Loucy (cell line): Measurements from ENCODE around the gene MDM4.

Source experiments
- H2AFZ ChIP-seq: fragments of 200-600 bp; sonication (generic); 2 replicates; pipeline ENCODE4 v1.6.0; 2016; ENCODE audit warnings: antibody characterized with exemption, mild to moderate bottlenecking, low read length, moderate library complexity
- H3F3A ChIP-seq: fragments of 200-600 bp; 2 replicates; pipeline ENCODE4 v1.6.0; 2016; ENCODE audit warnings: antibody characterized with exemption, low read depth, mild to moderate bottlenecking
- H3K27me3 ChIP-seq: fragments of 200-600 bp; sonication (generic); 2 replicates; pipeline ENCODE4 v1.6.1; 2014; ENCODE audit warnings: low read length, mild to moderate bottlenecking; ENCODE audit not compliant: insufficient read depth, poor library complexity, severe bottlenecking
- H3K36me3 ChIP-seq: fragments of 200-600 bp; sonication (generic); 2 replicates; pipeline ENCODE4 v1.6.1; 2016; ENCODE audit warnings: low read length; ENCODE audit not compliant: insufficient read depth
- H3K4me1 ChIP-seq: fragments of 200-600 bp; sonication (generic); 2 replicates; pipeline ENCODE4 v1.5.1; 2014; ENCODE audit warnings: low read length, mild to moderate bottlenecking; ENCODE audit not compliant: insufficient read depth, poor library complexity, severe bottlenecking
- H3K4me2 ChIP-seq: fragments of 200-600 bp; sonication (generic); 2 replicates; pipeline ENCODE4 v1.6.0; 2014; ENCODE audit warnings: antibody characterized with exemption, low read length, low read depth, mild to moderate bottlenecking; ENCODE audit not compliant: poor library complexity, severe bottlenecking
- H3K4me3 ChIP-seq: fragments of 200-600 bp; sonication (generic); 2 replicates; pipeline ENCODE4 v1.5.1; 2014; ENCODE audit warnings: low read length, mild to moderate bottlenecking, mixed read lengths; ENCODE audit not compliant: poor library complexity, severe bottlenecking
- H3K79me2 ChIP-seq: fragments of 200-600 bp; sonication (generic); 2 replicates; pipeline ENCODE4 v1.6.1; 2014; ENCODE audit warnings: low read length; ENCODE audit not compliant: insufficient read depth
- H3K9ac ChIP-seq: fragments of 200-600 bp; sonication (generic); 2 replicates; pipeline ENCODE4 v1.6.0; 2014; ENCODE audit warnings: mild to moderate bottlenecking, low read depth, low read length, moderate library complexity; ENCODE audit not compliant: poor library complexity, severe bottlenecking
- H3K9me2 ChIP-seq: fragments of 200-600 bp; sonication (generic); replicated peaks from 2 replicates; pipeline ENCODE4 v1.6.1; 2016; ENCODE audit warnings: low read depth, low read length, mixed read lengths
- H3K9me3 ChIP-seq: fragments of 200-600 bp; sonication (generic); 2 replicates; pipeline ENCODE4 v1.6.1; 2014; ENCODE audit warnings: mild to moderate bottlenecking, antibody characterized with exemption, low read length, low read depth; ENCODE audit not compliant: insufficient read depth
- H4K20me1 ChIP-seq: fragments of 200-600 bp; sonication (generic); 2 replicates; pipeline ENCODE4 v1.6.0; 2014; ENCODE audit warnings: antibody characterized with exemption, low read length, mild to moderate bottlenecking; ENCODE audit not compliant: insufficient read depth, poor library complexity, severe bottlenecking
- CTCF ChIP-seq: fragments of 200-600 bp; sonication (generic); conservative IDR thresholded peaks from 2 replicates; pipeline ENCODE4 v1.5.1; 2014; ENCODE audit warnings: mild to moderate bottlenecking, antibody characterized with exemption, low read length
- EZH2phosphoT487 ChIP-seq: fragments of 200-600 bp; IDR thresholded peaks from 2 replicates; pipeline ENCODE4 v1.6.1; 2018; ENCODE audit warnings: antibody characterized with exemption, mild to moderate bottlenecking, moderate library complexity, borderline replicate concordance

The MDM4 gene

DNA sequence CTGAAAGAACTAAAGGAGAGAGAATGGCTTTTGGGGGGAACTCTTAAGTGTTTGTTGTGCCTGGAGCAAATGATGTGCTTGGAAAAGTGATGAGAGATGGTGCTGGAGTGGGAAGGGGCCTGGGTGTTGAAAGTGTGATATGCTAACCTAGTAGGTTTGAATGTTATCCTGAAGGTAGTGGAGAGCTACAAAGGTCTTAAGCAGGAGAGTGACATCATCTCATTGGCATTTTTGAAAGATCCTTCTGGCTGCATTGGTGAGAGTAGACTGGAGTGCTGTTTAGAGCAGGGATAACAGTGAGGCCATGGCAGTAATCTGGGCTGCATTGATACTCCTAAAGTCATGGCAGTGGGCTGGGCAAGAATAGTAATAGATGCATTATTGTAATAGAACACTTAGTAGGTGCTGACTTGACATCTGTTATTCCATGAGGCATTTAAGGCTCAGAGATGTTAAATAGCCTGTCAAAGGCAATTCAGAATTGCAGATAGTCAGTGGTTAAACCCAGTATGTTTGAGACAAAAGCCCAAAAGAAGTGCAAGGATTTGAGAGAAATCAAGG, 44.5 kb downstream of the MDM4 start:
- Histone ChIP-seq H3K4me3 (no peak overlapping the region), H3K4me2 (no peak overlapping the region), H3K9me2 (no peaks in the 10 kb centered on the region), H3K9ac (no peak overlapping the region), H3K9me3 (no peaks in the 10 kb centered on the region), H3K27me3 (no peaks in the 10 kb centered on the region), H3F3A (no peaks in the 10 kb centered on the region), H2AFZ (no peak overlapping the region), H3K79me2 (no peaks in the 10 kb centered on the region), H4K20me1 (no peaks in the 10 kb centered on the region), H3K4me1 (no peaks in the 10 kb centered on the region), H3K36me3 (no peaks in the 10 kb centered on the region; the same call in 1 of the 2 replicates)
- no peak for TF ChIP-seq CTCF
- TF ChIP-seq EZH2phosphoT487, result no peak

DNA sequence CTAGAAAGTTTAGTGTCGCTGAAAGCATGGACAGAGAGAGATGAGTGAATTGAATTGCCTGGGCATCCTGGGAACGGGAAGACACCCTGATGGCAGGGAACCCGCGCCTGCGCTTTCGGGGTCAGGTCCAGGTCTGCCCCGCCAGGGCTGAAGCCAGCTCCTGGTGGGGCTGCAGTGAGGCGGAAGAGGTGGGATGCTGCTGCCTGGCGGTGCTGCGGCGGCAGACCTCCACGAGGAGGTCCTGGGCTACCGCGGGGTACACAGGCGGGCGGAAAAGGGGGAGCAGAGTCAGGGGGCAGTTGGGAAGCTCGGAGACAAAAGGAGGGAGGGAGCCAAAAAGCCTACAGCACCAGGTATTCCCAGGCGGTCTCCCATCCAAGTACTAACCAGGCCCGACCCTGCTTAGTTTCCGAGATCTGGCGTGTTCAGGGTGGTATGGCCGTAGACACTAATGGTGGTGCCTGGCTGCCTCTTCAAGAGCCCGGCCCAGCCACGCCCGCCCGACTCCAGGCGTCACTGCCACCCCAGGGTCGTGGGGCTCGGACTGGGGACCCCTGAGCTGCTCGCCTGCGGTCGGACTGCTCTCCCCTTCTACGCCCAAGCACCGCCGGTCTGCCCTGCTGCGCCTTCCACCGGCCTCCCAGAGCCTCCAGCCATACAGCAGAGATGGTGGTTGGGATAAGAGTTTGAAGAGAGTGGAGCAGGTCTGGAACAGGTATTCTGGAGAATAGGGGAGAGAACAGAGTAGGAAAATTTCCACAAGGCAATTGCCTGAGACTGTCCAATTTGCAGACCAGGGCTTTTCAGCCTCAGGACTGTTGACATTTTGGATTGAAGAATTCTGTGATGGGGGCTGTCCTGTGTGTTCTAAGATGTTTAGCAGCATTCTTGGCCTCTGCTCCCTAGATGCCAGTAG, 46.1 kb downstream of the MDM4 start:
- peaks cover 5% of the 10 kb centered on the region for H3K4me1 ChIP-seq
- no peaks in the 10 kb centered on the region; the same call in 1 of the 2 replicates for H3K36me3 ChIP-seq
- H3K4me3 ChIP-seq, result no peak overlapping the region
- no peak for TF ChIP-seq CTCF
- no peak for TF ChIP-seq EZH2phosphoT487
- H3K9me2 ChIP-seq, result no peaks in the 10 kb centered on the region
- no peak overlapping the region for H3K4me2 ChIP-seq
- no peak overlapping the region for H2AFZ ChIP-seq
- H3K79me2 ChIP-seq, result no peaks in the 10 kb centered on the region
- no peak overlapping the region for H3K9ac ChIP-seq
- no peaks in the 10 kb centered on the region for H3K27me3 ChIP-seq
- no peaks in the 10 kb centered on the region for H4K20me1 ChIP-seq
- no peaks in the 10 kb centered on the region for H3F3A ChIP-seq
- H3K9me3 ChIP-seq, result no peaks in the 10 kb centered on the region

DNA sequence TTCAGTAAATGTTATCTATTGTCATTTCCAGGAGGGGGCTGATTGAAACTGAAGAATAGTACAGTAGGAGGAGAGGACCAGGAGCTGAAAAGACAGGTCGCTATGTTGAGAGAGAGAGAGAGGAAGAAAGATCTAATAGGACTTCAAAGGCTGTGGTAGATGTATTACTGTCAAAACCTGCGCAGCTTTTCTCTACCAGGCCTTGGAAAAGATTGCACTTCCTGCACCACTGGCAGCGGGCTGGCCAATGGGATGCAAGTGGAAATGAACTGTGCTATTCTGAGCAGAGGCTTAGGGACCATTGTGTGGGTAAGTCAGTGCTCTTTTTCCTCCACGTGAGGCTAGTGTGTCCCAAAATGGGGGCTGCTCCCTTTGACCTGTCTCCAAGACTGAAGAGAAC, 47.1 kb downstream of the MDM4 start:
- Histone ChIP-seq H3K9me2 (no peaks in the 10 kb centered on the region), H3K27me3 (no peaks in the 10 kb centered on the region), H3K4me2 (no peak overlapping the region), H4K20me1 (no peaks in the 10 kb centered on the region), H3K4me1 (peaks cover 5% of the 10 kb centered on the region), H2AFZ (no peak overlapping the region), H3F3A (no peaks in the 10 kb centered on the region), H3K36me3 (no peaks in the 10 kb centered on the region; the same call in 1 of the 2 replicates), H3K9ac (no peak overlapping the region), H3K9me3 (no peaks in the 10 kb centered on the region), H3K79me2 (no peaks in the 10 kb centered on the region), H3K4me3 (no peak overlapping the region)
- TF ChIP-seq CTCF (no peak), EZH2phosphoT487 (no peak)
